Bronchial epithelial cell (primary cell): ENCODE data around the gene TMEM271. TPM values are rescaled to one million over a fixed set of nuclear protein-coding genes. Genes with fewer than 3 reads are reported as not detected.
A peak's percentile ranks its signal among the peaks of the same experiment; 100 is the strongest.
"Not testable (repeated sequence)": the region's sequence is repeated elsewhere in the genome, so short reads cannot be mapped to it uniquely, and the experiment has no call there.

ENCODE experiments used
- DNase-seq: peaks from one replicate; pipeline ENCODE4 v3.0.0-alpha.2; 2010; ENCODE audit warnings: low read depth
- FAIRE-seq: peaks from 2 replicates; lab custom pipeline; 2011; peaks lifted over from hg19 to GRCh38; lab: Jason Lieb, UNC
- H3K27me3 ChIP-seq: 2 replicates; pipeline ENCODE4 v1.5.1; 2011; ENCODE audit warnings: low read length; ENCODE audit not compliant: control insufficient read depth, insufficient read depth
- H3K36me3 ChIP-seq: 2 replicates; pipeline ENCODE4 v1.5.1; 2011; ENCODE audit warnings: low read length; ENCODE audit not compliant: control insufficient read depth, insufficient read depth
- H3K4me3 ChIP-seq: 2 replicates; pipeline ENCODE4 v1.5.1; 2011; ENCODE audit warnings: mild to moderate bottlenecking, low read depth, low read length, control low read depth
- CTCF ChIP-seq: IDR thresholded peaks from 2 replicates; pipeline ENCODE4 v1.5.1; 2011; ENCODE audit warnings: mild to moderate bottlenecking, moderate library complexity, low read length, control low read depth, inconsistent platforms; ENCODE audit not compliant: insufficient read depth, severe bottlenecking
- total RNA-seq: library from RNA; depleted of rRNA; stranded (reverse); fragments of >200 nt; gene quantifications from 2 replicates; pipeline ENCODE4 v1.2.1, GENCODE V29; 2014

Gene TMEM271
- total RNA-seq, 1 donor from 2014 or later, result not detected

DNA sequence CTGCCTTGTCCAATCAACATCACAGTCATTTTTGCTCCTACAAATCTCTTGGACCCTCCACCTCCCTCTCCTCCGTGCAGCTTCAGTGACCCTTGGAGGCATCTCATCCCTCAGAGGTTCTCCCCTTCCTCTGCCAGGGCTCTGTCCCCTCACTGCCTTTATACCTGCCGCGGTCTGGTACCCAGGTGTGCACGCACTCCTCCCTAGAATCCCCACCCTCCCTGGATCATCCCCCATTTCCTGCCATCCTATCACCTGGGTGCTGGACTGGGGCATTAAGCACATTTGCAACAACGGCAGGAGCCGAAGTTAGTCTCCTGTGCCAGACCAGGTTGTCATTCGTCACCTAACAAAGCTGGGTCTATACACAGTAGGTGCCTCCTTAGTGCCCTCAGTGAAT is 10.1 kb downstream of the TMEM271 start:
- DNase-seq, result no peak
- FAIRE-seq, result no peak
- TF ChIP-seq CTCF, result no peak
- no peaks in the 10 kb centered on the region for H3K36me3 ChIP-seq
- H3K4me3 ChIP-seq, result no peak overlapping the region
- no peaks in the 10 kb centered on the region for H3K27me3 ChIP-seq

DNA sequence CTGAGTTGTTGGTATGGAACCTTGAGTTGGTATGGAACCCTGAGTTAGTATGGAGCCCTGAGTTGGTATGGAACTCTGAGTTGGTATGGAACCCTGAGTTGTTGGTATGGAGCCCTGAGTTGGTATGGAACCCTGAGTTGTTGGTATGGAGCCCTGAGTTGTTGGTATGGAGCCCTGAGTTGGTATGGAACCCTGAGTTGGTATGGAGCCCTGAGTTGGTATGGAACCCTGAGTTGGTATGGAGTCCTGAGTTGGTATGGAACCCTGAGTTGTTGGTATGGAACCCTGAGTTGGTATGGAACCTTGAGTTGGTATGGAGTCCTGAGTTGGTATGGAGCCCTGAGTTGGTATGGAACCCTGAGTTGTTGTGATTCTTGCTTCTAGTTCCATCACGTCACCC is 10.5 kb downstream of the TMEM271 start:
- not testable (repeated sequence) for DNase-seq, H3K4me3 ChIP-seq, H3K36me3 ChIP-seq, H3K27me3 ChIP-seq
- FAIRE-seq, result peak; percentile 68

DNA sequence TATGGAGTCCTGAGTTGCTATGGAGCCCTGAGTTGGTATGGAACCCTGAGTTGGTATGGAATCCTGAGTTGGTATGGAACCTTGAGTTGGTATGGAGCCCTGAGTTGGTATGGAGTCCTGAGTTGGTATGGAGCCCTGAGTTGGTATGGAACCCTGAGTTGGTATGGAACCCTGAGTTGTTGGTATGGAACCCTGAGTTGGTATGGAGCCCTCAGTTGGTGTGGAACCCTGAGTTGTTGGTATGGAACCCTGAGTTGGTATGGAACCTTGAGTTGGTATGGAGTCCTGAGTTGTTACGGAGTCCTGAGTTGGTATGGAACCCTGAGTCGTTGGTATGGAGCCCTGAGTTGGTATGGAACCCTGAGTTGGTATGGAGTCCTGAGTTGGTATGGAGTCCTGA is 13.6 kb downstream of the TMEM271 start:
- not testable (repeated sequence) for H3K4me3 ChIP-seq, H3K36me3 ChIP-seq, DNase-seq, FAIRE-seq, H3K27me3 ChIP-seq

DNA sequence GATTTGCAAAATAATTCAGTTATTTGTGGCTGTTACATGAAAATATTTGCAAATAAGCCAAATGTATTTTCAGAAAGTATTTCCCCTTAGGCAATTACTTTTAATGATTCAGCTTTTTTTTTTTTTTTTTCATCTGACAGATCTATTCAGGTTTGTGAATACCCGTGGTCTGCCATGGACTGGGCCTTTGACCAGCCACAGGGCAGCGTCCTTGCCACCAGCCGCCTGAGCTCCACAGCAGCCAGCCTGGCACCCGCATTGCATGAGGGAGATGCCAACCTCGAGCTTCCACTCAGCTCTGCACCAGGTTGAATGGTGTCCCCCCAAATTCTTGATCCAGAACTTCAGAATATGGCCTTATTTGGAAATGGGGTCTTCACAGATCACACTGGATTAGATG is 14.7 kb downstream of the TMEM271 start:
- no peak overlapping the region for H3K4me3 ChIP-seq
- TF ChIP-seq CTCF, result no peak
- no peaks in the 10 kb centered on the region for H3K27me3 ChIP-seq
- no peak for FAIRE-seq
- no peaks in the 10 kb centered on the region for H3K36me3 ChIP-seq
- DNase-seq, result no peak

DNA sequence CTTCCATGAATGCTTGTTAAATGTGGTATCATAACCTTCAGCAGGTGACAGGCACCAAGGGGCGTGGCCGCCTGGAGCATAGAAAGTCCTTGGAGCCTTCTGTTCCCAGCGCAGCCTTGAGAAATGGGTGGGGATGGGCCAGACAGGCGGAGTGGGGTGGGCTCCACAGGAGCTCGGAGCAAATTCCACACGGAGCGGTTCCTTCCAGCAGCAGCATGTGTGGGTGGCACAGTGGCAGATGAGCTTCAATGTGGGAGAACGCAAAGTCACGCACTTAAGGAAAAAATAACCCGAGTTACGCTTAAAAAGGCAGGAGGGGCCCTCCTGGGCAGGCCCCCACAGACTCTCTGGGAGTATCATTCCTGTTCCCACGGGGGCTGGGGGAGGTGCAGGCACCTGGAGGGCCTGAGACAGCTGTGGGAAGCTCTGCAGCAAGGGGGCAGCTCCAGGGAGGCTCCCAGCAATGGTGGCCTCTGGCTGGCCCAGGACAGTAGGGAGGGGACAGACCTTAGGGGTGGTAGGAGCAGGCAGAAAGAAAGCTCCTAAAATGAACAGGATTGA is 15.3 kb downstream of the TMEM271 start:
- Histone ChIP-seq H3K4me3 (no peak overlapping the region), H3K27me3 (no peaks in the 10 kb centered on the region), H3K36me3 (no peaks in the 10 kb centered on the region)
- DNase-seq (no peak), FAIRE-seq (no peak)
- TF ChIP-seq CTCF, result no peak

DNA sequence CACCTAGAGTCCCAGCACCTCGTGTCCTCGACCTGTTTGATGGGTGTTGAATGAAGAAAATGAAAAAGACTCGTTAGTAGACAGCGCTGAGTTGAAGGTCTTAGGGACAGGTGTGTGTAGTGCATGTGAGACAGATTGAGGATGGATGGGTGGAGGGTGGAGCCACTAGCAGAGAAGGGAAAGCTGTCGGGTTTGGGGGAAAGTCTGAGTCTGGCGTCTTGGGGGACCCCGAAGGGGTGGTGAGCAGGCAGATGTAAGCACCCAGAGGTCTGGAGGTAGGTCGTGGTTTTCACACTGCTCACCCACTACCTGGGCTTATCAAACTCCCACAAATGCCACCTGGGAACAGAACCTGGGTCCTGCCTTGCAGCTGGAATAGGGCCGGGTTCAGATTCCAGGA is 16.0 kb downstream of the TMEM271 start:
- Histone ChIP-seq H3K27me3 (no peaks in the 10 kb centered on the region), H3K36me3 (no peaks in the 10 kb centered on the region), H3K4me3 (no peak overlapping the region)
- FAIRE-seq (no peak), DNase-seq (no peak)
- TF ChIP-seq CTCF, result no peak

DNA sequence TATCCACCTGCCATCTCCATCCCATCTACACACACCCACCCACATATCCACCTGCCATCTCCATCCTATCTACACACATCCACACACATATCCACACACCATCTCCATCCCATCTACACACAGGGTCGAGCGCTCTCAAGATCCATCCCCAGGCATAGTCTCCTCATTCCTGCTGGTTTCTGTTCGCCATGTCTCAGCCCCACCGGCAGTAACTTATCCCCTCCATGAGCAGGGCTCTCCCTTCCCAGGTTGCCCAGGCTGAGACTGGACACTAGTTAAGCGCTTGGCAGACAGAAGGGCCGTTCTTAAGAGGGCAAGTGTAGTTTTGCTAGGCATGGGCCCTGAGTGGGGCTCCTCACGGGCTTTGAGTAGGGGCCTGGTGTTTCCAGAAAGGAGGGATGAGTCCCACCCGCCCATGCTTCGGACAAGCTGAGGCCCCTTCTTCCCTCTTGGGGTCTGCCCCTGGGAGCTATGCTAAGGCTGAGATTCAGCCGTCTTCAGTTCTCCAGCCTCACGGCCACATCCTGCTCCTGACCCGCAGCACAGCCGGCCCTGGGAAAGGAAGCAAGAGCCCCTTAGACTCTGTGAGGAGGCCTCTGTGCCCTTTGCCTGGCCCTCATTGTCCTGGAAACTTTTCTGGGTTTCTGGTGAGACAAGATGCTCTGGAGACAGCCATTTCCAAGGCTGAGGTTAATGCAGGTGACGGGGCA is 20.4 kb downstream of the TMEM271 start:
- no peaks in the 10 kb centered on the region for H3K36me3 ChIP-seq
- no peak overlapping the region for H3K4me3 ChIP-seq
- DNase-seq (no peak), FAIRE-seq (no peak)
- TF ChIP-seq CTCF, result no peak
- H3K27me3 ChIP-seq, result no peaks in the 10 kb centered on the region

DNA sequence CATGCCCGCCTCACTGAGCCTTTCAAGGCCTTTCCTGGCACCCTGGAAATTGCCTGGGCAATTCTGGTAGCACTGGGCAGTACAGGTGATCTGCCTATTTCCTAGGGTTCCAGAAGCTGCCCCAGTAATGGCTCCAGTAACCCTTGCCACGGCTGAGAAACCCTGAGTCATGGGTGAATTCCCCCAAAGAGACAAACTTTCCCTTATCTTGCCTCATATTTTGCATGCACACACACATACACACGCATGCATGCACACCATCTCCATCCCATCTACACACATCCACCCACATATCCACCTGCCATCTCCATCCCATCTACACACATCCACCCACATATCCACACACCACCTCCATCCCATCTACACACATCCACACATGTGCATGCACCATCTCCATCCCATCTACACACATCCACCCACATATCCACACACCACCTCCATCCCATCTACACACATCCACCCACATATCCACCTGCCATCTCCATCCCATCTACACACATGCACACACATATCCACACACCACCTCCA is 21.2 kb downstream of the TMEM271 start:
- H3K36me3 ChIP-seq, H3K4me3 ChIP-seq, FAIRE-seq, DNase-seq, H3K27me3 ChIP-seq: not testable (repeated sequence)
